Ishikawa (cell line): ENCODE measurements around the gene SH2D3C.

Experiments
- CEBPB ChIP-seq: IDR thresholded peaks from 2 replicates; pipeline ENCODE4 v1.6.1; 2012
- EGR1 ChIP-seq: IDR thresholded peaks from 2 replicates; pipeline ENCODE4 v1.6.1; 2012
- EP300 ChIP-seq: IDR thresholded peaks from 2 replicates; pipeline ENCODE4 v1.6.1; 2012; ENCODE audit warnings: borderline replicate concordance
- FOXM1 ChIP-seq: IDR thresholded peaks from 2 replicates; pipeline ENCODE4 v1.6.1; 2012; ENCODE audit warnings: low read depth, borderline replicate concordance
- MAX ChIP-seq: IDR thresholded peaks from 2 replicates; pipeline ENCODE4 v1.6.1; 2012
- RAD21 ChIP-seq: IDR thresholded peaks from 2 replicates; pipeline ENCODE4 v1.6.1; 2012; ENCODE audit warnings: low read depth
- REST ChIP-seq: IDR thresholded peaks from 2 replicates; pipeline ENCODE4 v1.6.1; 2012; ENCODE audit warnings: low read depth, mild to moderate bottlenecking
- TCF12 ChIP-seq: IDR thresholded peaks from 2 replicates; pipeline ENCODE4 v1.6.1; 2012; ENCODE audit warnings: low read depth
- YY1 ChIP-seq: IDR thresholded peaks from 2 replicates; pipeline ENCODE4 v1.6.1; 2012; ENCODE audit warnings: low read depth
- ZBTB7A ChIP-seq: IDR thresholded peaks from 2 replicates; pipeline ENCODE4 v1.6.1; 2012; ENCODE audit warnings: low read depth

- TF ChIP-seq EGR1 = no peak
- TF ChIP-seq CEBPB = no peak
- TF ChIP-seq MAX = no peak
- no peak for TF ChIP-seq EP300
- no peak for TF ChIP-seq YY1
- TF ChIP-seq ZBTB7A = 0 out of 2 replicates have a peak, but pooled peaks have one; percentile 37
- TF ChIP-seq TCF12 = no peak
- TF ChIP-seq REST = no peak
- TF ChIP-seq FOXM1 = no peak
- peak; percentile 30; the same call in 1 of the 2 replicates for TF ChIP-seq RAD21
Measured at GRCh38 chr9:127825319-127826051, 47.0 kb upstream of the SH2D3C start.
